A549 (cell line): ENCODE measurements around the gene CTXN1. TPM values are rescaled to one million over a fixed set of nuclear protein-coding genes. Genes with fewer than 3 reads are reported as not detected.
A peak's percentile ranks its signal among the peaks of the same experiment; 100 is the strongest.

Source experiments
- ATAC-seq, 2 experiments: fragments of 200-7000 bp in 1 of 2; fragments of >200 bp in 1 of 2; cut with Nextera tagmentation in 1 of 2; cut with Tn5 transposase in 1 of 2; 3 replicates each; pipeline versions ENCODE4 v1.8.0 to v1.9.1; 2018 to 2020; ENCODE audit warnings: mild to moderate bottlenecking in 1 of 2, moderate library complexity in 1 of 2
- CTCF ChIA-PET: fragments of 300-600 bp; sonication (Branson Sonifier 250); formaldehyde crosslinking; extraction: SDS; loops from one replicate; lab custom pipeline; 2021; ENCODE audit warnings: antibody characterized with exemption, inconsistent platforms; lab: Yijun Ruan, JAX
- POLR2A ChIA-PET: fragments of 350-600 bp; formaldehyde crosslinking; extraction: SDS; loops from one replicate; lab custom pipeline; 2021; ENCODE audit warnings: antibody characterized with exemption, inconsistent platforms; lab: Yijun Ruan, JAX
- DNase-seq, 2 experiments: peaks; one replicate each; pipeline versions ENCODE4 v3.0.0 to v3.0.0-alpha.2; 2011 to 2016; ENCODE audit warnings: low read depth in 1 of 2, low spot score in 1 of 2
- FAIRE-seq: peaks from 2 replicates; lab custom pipeline; 2011; peaks lifted over from hg19 to GRCh38; lab: Jason Lieb, UNC
- H3K27ac ChIP-seq, 2 experiments: fragments of >200 bp; sonication (Bioruptor Twin); formaldehyde crosslinking; 3 replicates each; pipeline ENCODE4 v1.5.1; 2016 to 2017
- H3K4me1 ChIP-seq: fragments of >200 bp; sonication (Bioruptor Twin); formaldehyde crosslinking; 3 replicates; pipeline ENCODE4 v1.6.1; 2016
- H3K4me2 ChIP-seq: fragments of >200 bp; sonication (Bioruptor Twin); formaldehyde crosslinking; 3 replicates; pipeline ENCODE4 v1.6.1; 2016
- H3K4me3 ChIP-seq: fragments of >200 bp; sonication (Bioruptor Twin); formaldehyde crosslinking; 3 replicates; pipeline ENCODE4 v1.5.1; 2016
- H3K9me3 ChIP-seq: fragments of >200 bp; sonication (Bioruptor Twin); formaldehyde crosslinking; 3 replicates; pipeline ENCODE4 v1.6.1; 2016
- CEBPB ChIP-seq, 2 experiments: fragments of >200 bp in 1 of 2; sonication (Bioruptor Twin) in 1 of 2; formaldehyde crosslinking in 1 of 2; IDR thresholded peaks; 2 replicates each; pipeline ENCODE4 v1.6.1; 2012 to 2016
- CHD2 ChIP-seq: fragments of 150-350 bp; IDR thresholded peaks from 2 replicates; pipeline ENCODE4 v1.6.1; 2014; ENCODE audit warnings: low read length; ENCODE audit not compliant: partially characterized antibody
- EHF ChIP-seq: fragments of 250-450 bp; sonication (Bioruptor Pico); IDR thresholded peaks from 2 replicates; pipeline ENCODE4 v1.5.0; 2020; ENCODE audit warnings: mild to moderate bottlenecking
- EHMT2 ChIP-seq: fragments of 200-600 bp; sonication (generic); IDR thresholded peaks from 2 replicates; pipeline ENCODE4 v1.6.1; 2016; ENCODE audit warnings: antibody characterized with exemption, low read depth, mild to moderate bottlenecking, moderate library complexity
- EP300 ChIP-seq, 2 experiments: fragments of >200 bp; sonication (Bioruptor Twin); formaldehyde crosslinking; IDR thresholded peaks; 2 replicates in 1 of 2; 3 replicates in 1 of 2; pipeline ENCODE4 v1.6.1; 2016 to 2017
- FOSL2 ChIP-seq, 2 experiments: fragments of 450-650 bp in 1 of 2; fragments of >200 bp in 1 of 2; sonication (Bioruptor Twin) in 1 of 2; formaldehyde crosslinking; IDR thresholded peaks; 2 replicates each; pipeline versions ENCODE4 v1.5.0 to v1.6.1; 2016 to 2020; ENCODE audit warnings: mild to moderate bottlenecking in 1 of 2, moderate library complexity in 1 of 2
- GATA3 ChIP-seq: IDR thresholded peaks from 2 replicates; pipeline ENCODE4 v1.6.1; 2012; ENCODE audit warnings: borderline replicate concordance
- HDAC2 ChIP-seq: fragments of 200-600 bp; sonication (generic); IDR thresholded peaks from 2 replicates; pipeline ENCODE4 v1.6.1; 2016
- HOXA7 ChIP-seq: fragments of 250-450 bp; sonication (Bioruptor Pico); IDR thresholded peaks from 2 replicates; pipeline ENCODE4 v1.5.0; 2020; ENCODE audit warnings: mild to moderate bottlenecking, moderate library complexity
- HOXB13 ChIP-seq: fragments of 250-450 bp; sonication (Bioruptor Pico); IDR thresholded peaks from 2 replicates; pipeline ENCODE4 v1.5.0; 2020; ENCODE audit warnings: low read depth, mild to moderate bottlenecking, moderate library complexity
- HOXB5 ChIP-seq: fragments of 250-450 bp; sonication (Bioruptor Pico); IDR thresholded peaks from 2 replicates; pipeline ENCODE4 v1.5.0; 2020; ENCODE audit warnings: mild to moderate bottlenecking, moderate library complexity
- JUN ChIP-seq, 2 experiments: fragments of >200 bp; sonication (Bioruptor Twin); formaldehyde crosslinking; IDR thresholded peaks; 2 replicates in 1 of 2; 3 replicates in 1 of 2; pipeline ENCODE4 v1.6.1; 2016 to 2017
- KDM1A ChIP-seq: fragments of 200-600 bp; sonication (generic); IDR thresholded peaks from 2 replicates; pipeline ENCODE4 v1.6.1; 2016; ENCODE audit warnings: low read depth, mild to moderate bottlenecking
- KDM5A ChIP-seq: fragments of 200-600 bp; sonication (generic); IDR thresholded peaks from 2 replicates; pipeline ENCODE4 v1.6.1; 2016; ENCODE audit warnings: antibody characterized with exemption, mild to moderate bottlenecking
- MAFK ChIP-seq: fragments of 450-650 bp; IDR thresholded peaks from 2 replicates; pipeline ENCODE4 v1.6.1; 2014; ENCODE audit not compliant: partially characterized antibody
- MAZ ChIP-seq: fragments of 150-350 bp; IDR thresholded peaks from 2 replicates; pipeline ENCODE4 v1.6.1; 2014; ENCODE audit warnings: antibody characterized with exemption, low read depth, low read length, borderline replicate concordance
- MYC ChIP-seq: IDR thresholded peaks from 2 replicates; pipeline ENCODE4 v1.6.1; 2012; ENCODE audit warnings: mild to moderate bottlenecking, inconsistent platforms, low read length, improper control_type of control experiment, borderline replicate concordance
- NFE2L2 ChIP-seq: fragments of 150-350 bp; conservative IDR thresholded peaks from 2 replicates; pipeline ENCODE4 v1.6.1; 2014; ENCODE audit warnings: low read length
- NR3C1 ChIP-seq: fragments of >200 bp; sonication (Bioruptor Twin); formaldehyde crosslinking; IDR thresholded peaks from 3 replicates; pipeline ENCODE4 v1.6.1; 2017
- PHF8 ChIP-seq: fragments of 200-600 bp; sonication (generic); IDR thresholded peaks from 2 replicates; pipeline ENCODE4 v1.6.1; 2016; ENCODE audit warnings: low read depth, mild to moderate bottlenecking, antibody characterized with exemption, moderate library complexity, borderline replicate concordance
- RCOR1 ChIP-seq: fragments of 150-350 bp; IDR thresholded peaks from 2 replicates; pipeline ENCODE4 v1.6.1; 2014; ENCODE audit warnings: antibody characterized with exemption, low read length, low read depth
- RNF2 ChIP-seq: fragments of 200-600 bp; sonication (generic); IDR thresholded peaks from 2 replicates; pipeline ENCODE4 v1.6.1; 2016; ENCODE audit warnings: low read depth, mild to moderate bottlenecking, antibody characterized with exemption, moderate library complexity, borderline replicate concordance
- SREBF2 ChIP-seq: fragments of 450-650 bp; IDR thresholded peaks from 2 replicates; pipeline ENCODE4 v1.6.1; 2014; ENCODE audit warnings: mild to moderate bottlenecking, moderate library complexity
- TFCP2L1 ChIP-seq: fragments of 250-450 bp; sonication (Bioruptor Pico); IDR thresholded peaks from 2 replicates; pipeline ENCODE4 v1.5.0; 2021; ENCODE audit warnings: mild to moderate bottlenecking
- TP53 ChIP-seq: fragments of 250-450 bp; sonication (Bioruptor Pico); IDR thresholded peaks from 2 replicates; pipeline ENCODE4 v1.5.0; 2021; ENCODE audit warnings: mild to moderate bottlenecking, moderate library complexity
- ZC3H11A ChIP-seq: fragments of 450-650 bp; IDR thresholded peaks from 2 replicates; pipeline ENCODE4 v1.6.1; 2014; ENCODE audit warnings: antibody characterized with exemption, mild to moderate bottlenecking
- ZFP36 ChIP-seq: fragments of 450-650 bp; IDR thresholded peaks from 2 replicates; pipeline ENCODE4 v1.6.1; 2014; ENCODE audit warnings: borderline replicate concordance; ENCODE audit not compliant: partially characterized antibody
- WGBS: methylation state at CpG from one replicate; pipeline ENCODE4 v1.1.6; 2017; ENCODE audit errors: missing lambda C conversion rate; 5-methylcytosine and 5-hydroxymethylcytosine counted together
- polyA plus RNA-seq, 4 experiments: library from polyadenylated mRNA; depleted of rRNA in 3 of 4; stranded (reverse); fragments of >200 nt; fragmentation: RNase III in 1 of 4; extraction: RNeasy Plus Mini Kit Qiagen cat#74134 plus additional on column Dnase treatment in 1 of 4; gene quantifications; 2 replicates in 3 of 4; 3 replicates in 1 of 4; pipeline ENCODE4 v1.2.3, GENCODE V29; 2011 to 2017
- TF ChIP-seq, protein P1 (sequence below): IDR thresholded peaks from 2 replicates; pipeline ENCODE4 v1.6.1; 2012; ENCODE audit warnings: low read depth, borderline replicate concordance
- TF ChIP-seq, protein P2 (sequence below): fragments of 250-450 bp; sonication (Bioruptor Pico); IDR thresholded peaks from 2 replicates; pipeline ENCODE4 v1.5.0; 2020; ENCODE audit warnings: low read depth, mild to moderate bottlenecking, moderate library complexity
- TF ChIP-seq, protein P3 (sequence below): fragments of >200 bp; sonication (Bioruptor Twin); formaldehyde crosslinking; IDR thresholded peaks from 3 replicates; pipeline ENCODE4 v1.5.1; 2016
- TF ChIP-seq, protein P4 (sequence below): fragments of >200 bp; sonication (Bioruptor Twin); formaldehyde crosslinking; IDR thresholded peaks from 2 replicates; pipeline ENCODE4 v1.6.1; 2016

Gene CTXN1
- polyA plus RNA-seq, 2 of the 4 experiments (the other 2 are of a cell fraction), result 1.2 to 9.9 TPM

DNA sequence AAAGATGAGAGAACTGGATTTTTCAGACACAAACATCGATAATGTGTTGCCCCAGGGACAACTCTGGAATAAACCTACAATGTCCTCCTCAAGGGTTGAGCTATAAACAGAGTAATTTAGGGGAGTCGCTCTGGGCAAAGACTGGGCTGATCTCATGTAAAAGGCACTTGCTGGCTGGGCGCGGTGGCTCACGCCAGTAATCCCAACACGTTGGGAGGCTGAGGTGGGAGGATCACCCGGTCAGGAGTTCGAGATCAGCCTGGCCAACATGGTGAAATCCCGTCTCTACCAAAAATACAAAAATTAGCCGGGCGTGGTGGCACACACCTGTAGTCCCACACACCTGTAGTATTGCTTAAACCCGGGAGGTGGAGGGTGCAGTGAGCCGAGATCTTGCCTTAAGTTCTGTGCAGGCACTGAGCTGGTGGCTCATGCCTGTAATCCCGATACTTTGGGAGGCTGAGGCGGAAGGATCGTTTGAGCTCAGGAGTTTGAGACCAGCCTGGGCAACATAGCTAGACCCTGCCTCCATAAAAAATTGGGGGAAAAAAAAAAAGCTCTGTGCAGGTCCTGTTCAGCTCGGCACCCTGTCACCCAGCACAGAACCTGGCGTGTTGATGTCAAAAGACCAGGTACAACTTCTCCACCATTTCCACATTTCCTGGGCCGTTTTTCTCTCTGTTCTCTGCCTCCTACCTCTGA is 16.1 kb upstream of the CTXN1 start:
- FAIRE-seq (no peak), ATAC-seq (no peak), DNase-seq (no peak)
- ChIA-PET POLR2A (no interaction called here), CTCF (interaction anchor here (0.8 to 7.3 kb wide), 4 partner anchors 11 to 73 kb away, joined by 3 to 56 read pairs (median 4); no protein-coding TSS in a partner anchor)
- H3K4me1 ChIP-seq, result peaks cover 8% of the 10 kb centered on the region; the same call in 1 of the 3 replicates
- TF ChIP-seq KDM1A (no peak), NR3C1 (no peak), MAZ (no peak), MYC (no peak), JUN (IDR thresholded peaks at IDR 0.05) (no peak), PHF8 (no peak), FOSL2 (IDR thresholded peaks at IDR 0.05) (no peak), FOSL2 (CRISPR knock-in tag; IDR thresholded peaks at IDR 0.05) (no peak), HOXA7 (CRISPR knock-in tag) (no peak), MAFK (no peak), RCOR1 (no peak), CHD2 (no peak)
- TF ChIP-seq, protein P1, sequence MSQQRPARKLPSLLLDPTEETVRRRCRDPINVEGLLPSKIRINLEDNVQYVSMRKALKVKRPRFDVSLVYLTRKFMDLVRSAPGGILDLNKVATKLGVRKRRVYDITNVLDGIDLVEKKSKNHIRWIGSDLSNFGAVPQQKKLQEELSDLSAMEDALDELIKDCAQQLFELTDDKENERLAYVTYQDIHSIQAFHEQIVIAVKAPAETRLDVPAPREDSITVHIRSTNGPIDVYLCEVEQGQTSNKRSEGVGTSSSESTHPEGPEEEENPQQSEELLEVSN, result no peak
- TF ChIP-seq, protein P2, sequence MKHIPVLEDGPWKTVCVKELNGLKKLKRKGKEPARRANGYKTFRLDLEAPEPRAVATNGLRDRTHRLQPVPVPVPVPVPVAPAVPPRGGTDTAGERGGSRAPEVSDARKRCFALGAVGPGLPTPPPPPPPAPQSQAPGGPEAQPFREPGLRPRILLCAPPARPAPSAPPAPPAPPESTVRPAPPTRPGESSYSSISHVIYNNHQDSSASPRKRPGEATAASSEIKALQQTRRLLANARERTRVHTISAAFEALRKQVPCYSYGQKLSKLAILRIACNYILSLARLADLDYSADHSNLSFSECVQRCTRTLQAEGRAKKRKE (CRISPR knock-in tag), result no peak
- H3K4me2 ChIP-seq, result peak overlapping the region; percentile 81
- WGBS, result 93% methylated on average over 19 of the region's 19 CpGs
- peak overlapping the region in 1 of 2 experiments; percentile 100; a peak in 3 of 6 replicates for H3K27ac ChIP-seq
- peak overlapping the region; percentile 92 for H3K4me3 ChIP-seq
- H3K9me3 ChIP-seq, result no peaks in the 10 kb centered on the region

DNA sequence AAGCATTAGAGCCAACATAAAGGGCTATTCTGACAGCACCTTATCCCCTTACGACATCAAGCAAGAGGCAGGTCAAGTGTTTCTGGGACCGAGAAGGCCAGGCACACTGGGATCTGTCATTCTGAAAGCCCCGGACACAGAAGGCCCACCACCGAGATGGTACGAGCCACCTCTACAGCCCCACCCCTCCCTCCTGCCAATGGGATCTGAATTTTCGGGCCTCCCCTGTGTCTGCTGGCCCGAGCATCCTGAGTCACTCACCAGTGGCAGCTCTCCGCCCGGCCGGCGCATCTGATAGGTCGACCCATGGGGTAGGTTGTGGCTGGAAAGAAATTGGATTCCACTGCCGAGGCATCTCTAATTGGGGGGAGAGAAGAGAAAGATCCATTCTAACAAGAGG is 14.9 kb upstream of the CTXN1 start:
- H3K9me3 ChIP-seq, result no peaks in the 10 kb centered on the region
- FAIRE-seq, result no peak
- CTCF ChIA-PET, result interaction anchor here (0.9 to 7.3 kb wide), 4 partner anchors 10 to 72 kb away, joined by 3 to 56 read pairs (median 4); partner anchors contain the start of gene CTXN1
- TF ChIP-seq, protein P3, sequence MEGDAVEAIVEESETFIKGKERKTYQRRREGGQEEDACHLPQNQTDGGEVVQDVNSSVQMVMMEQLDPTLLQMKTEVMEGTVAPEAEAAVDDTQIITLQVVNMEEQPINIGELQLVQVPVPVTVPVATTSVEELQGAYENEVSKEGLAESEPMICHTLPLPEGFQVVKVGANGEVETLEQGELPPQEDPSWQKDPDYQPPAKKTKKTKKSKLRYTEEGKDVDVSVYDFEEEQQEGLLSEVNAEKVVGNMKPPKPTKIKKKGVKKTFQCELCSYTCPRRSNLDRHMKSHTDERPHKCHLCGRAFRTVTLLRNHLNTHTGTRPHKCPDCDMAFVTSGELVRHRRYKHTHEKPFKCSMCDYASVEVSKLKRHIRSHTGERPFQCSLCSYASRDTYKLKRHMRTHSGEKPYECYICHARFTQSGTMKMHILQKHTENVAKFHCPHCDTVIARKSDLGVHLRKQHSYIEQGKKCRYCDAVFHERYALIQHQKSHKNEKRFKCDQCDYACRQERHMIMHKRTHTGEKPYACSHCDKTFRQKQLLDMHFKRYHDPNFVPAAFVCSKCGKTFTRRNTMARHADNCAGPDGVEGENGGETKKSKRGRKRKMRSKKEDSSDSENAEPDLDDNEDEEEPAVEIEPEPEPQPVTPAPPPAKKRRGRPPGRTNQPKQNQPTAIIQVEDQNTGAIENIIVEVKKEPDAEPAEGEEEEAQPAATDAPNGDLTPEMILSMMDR, result no peak
- TF ChIP-seq MYC (no peak), ZFP36 (no peak), TFCP2L1 (CRISPR knock-in tag) (no peak), KDM5A (no peak), JUN (IDR thresholded peaks at IDR 0.05) (no peak), HOXA7 (CRISPR knock-in tag) (no peak), EHF (no peak)
- peaks cover 8% of the 10 kb centered on the region; the same call in 1 of the 3 replicates for H3K4me1 ChIP-seq
- no peak overlapping the region for H3K27ac ChIP-seq
- DNase-seq, result no peak
- H3K4me3 ChIP-seq, result no peak overlapping the region
- 96% methylated on average over 10 of the region's 13 CpGs for WGBS
- POLR2A ChIA-PET, result no interaction called here
- no peak overlapping the region for H3K4me2 ChIP-seq
- ATAC-seq, result no peak

DNA sequence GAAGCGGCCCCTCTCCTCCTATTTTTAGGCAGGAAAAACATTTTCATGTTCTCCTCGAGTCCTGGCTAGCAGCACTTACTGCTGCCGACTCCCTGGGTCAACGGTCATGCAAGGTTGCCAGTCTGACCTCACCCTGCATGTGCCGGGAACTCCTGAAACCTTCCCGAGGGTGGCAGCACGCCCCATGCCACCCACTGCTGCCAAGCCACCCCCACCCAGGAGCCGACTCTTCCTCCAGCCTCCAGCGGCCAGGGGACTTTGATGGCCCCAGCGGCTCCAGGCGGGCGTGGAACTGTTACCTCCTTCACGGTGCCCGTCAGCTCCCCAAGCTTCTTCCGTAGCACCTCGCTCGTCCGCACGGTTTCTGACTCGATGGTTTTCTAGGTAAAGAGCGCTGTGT is 8.8 kb upstream of the CTXN1 start:
- DNase-seq, result no peak
- no peak overlapping the region for H3K4me2 ChIP-seq
- no peaks in the 10 kb centered on the region; the same call in 2 of the 3 replicates for H3K4me1 ChIP-seq
- WGBS, result 88% methylated on average over 21 of the region's 21 CpGs
- no peak overlapping the region for H3K27ac ChIP-seq
- no peak for ATAC-seq
- no peak for FAIRE-seq
- no peak overlapping the region for H3K4me3 ChIP-seq
- no peaks in the 10 kb centered on the region for H3K9me3 ChIP-seq
- ChIA-PET POLR2A (interaction anchor here (0.6 to 1.4 kb wide), 2 partner anchors 9 to 15 kb away, joined by 3 to 5 read pairs; partner anchors contain the start of genes SNAPC2 and TIMM44), CTCF (interaction anchor here (1.8 kb wide), 1 partner anchor 9 kb away, joined by 7 read pairs; the partner anchor contains the start of gene TIMM44)
- no peak for TF ChIP-seq SREBF2
- no peak for TF ChIP-seq EP300 (IDR thresholded peaks at IDR 0.05)
- TF ChIP-seq NFE2L2, result no peak
- TF ChIP-seq RNF2, result no peak
- no peak for TF ChIP-seq HDAC2
- no peak for TF ChIP-seq CEBPB (IDR thresholded peaks at IDR 0.05)
- no peak for TF ChIP-seq ZC3H11A
- no peak for TF ChIP-seq NR3C1
- TF ChIP-seq TP53 (CRISPR knock-in tag), result no peak
- no peak for TF ChIP-seq HOXB13 (CRISPR knock-in tag)
- no peak for TF ChIP-seq EHMT2
- TF ChIP-seq, protein P4, sequence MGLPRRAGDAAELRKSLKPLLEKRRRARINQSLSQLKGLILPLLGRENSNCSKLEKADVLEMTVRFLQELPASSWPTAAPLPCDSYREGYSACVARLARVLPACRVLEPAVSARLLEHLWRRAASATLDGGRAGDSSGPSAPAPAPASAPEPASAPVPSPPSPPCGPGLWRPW, result no peak
- TF ChIP-seq HOXB5 (CRISPR knock-in tag), result no peak
- TF ChIP-seq GATA3, result no peak
- TF ChIP-seq, protein P1, result no peak
